Epidermal melanocyte (primary cell): ENCODE results near the gene HDLBP.

Source experiments
- DNase-seq: peaks from one replicate; pipeline ENCODE4 v3.0.0; 2011; ENCODE audit warnings: low spot score; ENCODE audit not compliant: insufficient read length

The HDLBP gene

GRCh38 chr2:241216211-241216761 lies 99.2 kb downstream of the HDLBP start:
- DNase-seq: no peak

- no peak for DNase-seq
Observed at GRCh38 chr2:241215421-241215820, 100.1 kb downstream of the HDLBP start.

GRCh38 chr2:241214766-241215165 lies 100.7 kb downstream of the HDLBP start:
- no peak for DNase-seq

GRCh38 chr2:241214209-241214608 lies 101.3 kb downstream of the HDLBP start:
- DNase-seq: no peak

GRCh38 chr2:241213567-241213966 lies 101.9 kb downstream of the HDLBP start:
- DNase-seq: no peak

- no peak for DNase-seq
Observed at GRCh38 chr2:241213041-241213440, 102.4 kb downstream of the HDLBP start.

GRCh38 chr2:241211276-241211675 lies 104.2 kb downstream of the HDLBP start:
- no peak for DNase-seq

GRCh38 chr2:241209271-241209670 lies 106.2 kb downstream of the HDLBP start:
- no peak for DNase-seq

GRCh38 chr2:241208058-241208457 lies 107.4 kb downstream of the HDLBP start:
- DNase-seq: no peak

- DNase-seq: no peak
Observed at GRCh38 chr2:241207641-241208040, 107.8 kb downstream of the HDLBP start.

GRCh38 chr2:241207151-241207550 lies 108.3 kb downstream of the HDLBP start:
- no peak for DNase-seq

GRCh38 chr2:241205086-241205485 lies 110.4 kb downstream of the HDLBP start:
- no peak for DNase-seq

- DNase-seq: no peak
Observed at GRCh38 chr2:241204490-241204889, 111.0 kb downstream of the HDLBP start.

GRCh38 chr2:241204010-241204384 lies 111.5 kb downstream of the HDLBP start:
- DNase-seq: no peak

- DNase-seq: no peak
Observed at GRCh38 chr2:241203218-241204009, 112.1 kb downstream of the HDLBP start.

- no peak for DNase-seq
Observed at GRCh38 chr2:241202681-241203080, 112.8 kb downstream of the HDLBP start.

GRCh38 chr2:241202268-241202585 lies 113.2 kb downstream of the HDLBP start:
- DNase-seq: no peak

- no peak for DNase-seq
Observed at GRCh38 chr2:241201445-241202267, 113.8 kb downstream of the HDLBP start.

- DNase-seq: no peak
Observed at GRCh38 chr2:241200822-241201395, 114.6 kb downstream of the HDLBP start.

GRCh38 chr2:241199897-241200821 lies 115.3 kb downstream of the HDLBP start:
- no peak for DNase-seq

- DNase-seq: no peak
Observed at GRCh38 chr2:241199286-241199685, 116.2 kb downstream of the HDLBP start.
